Vagina (tissue), 2 donors: ENCODE results near the gene SMG9.

Experiments used
- POLR2A ChIP-seq, 2 donors: fragments of 450-650 bp; IDR thresholded peaks; one replicate each; pipeline ENCODE4 v1.6.1; 2017; ENCODE audit warnings: antibody characterized with exemption in 2 of 2, mild to moderate bottlenecking in 2 of 2, moderate library complexity in 2 of 2
- POLR2AphosphoS5 ChIP-seq, 2 donors: sonication (generic); formaldehyde crosslinking; IDR thresholded peaks; one replicate each; pipeline ENCODE4 v1.9.0; 2017; ENCODE audit warnings: antibody characterized with exemption in 2 of 2, mild to moderate bottlenecking in 2 of 2, low read depth in 1 of 2; ENCODE audit not compliant: insufficient read depth in 1 of 2
- TF ChIP-seq, protein P1 (sequence below), 3 experiments: fragments of 450-650 bp in 2 of 3; fragments of 200-600 bp in 1 of 3; sonication (generic) in 1 of 3; IDR thresholded peaks; one replicate each; pipeline ENCODE4 v1.5.1; 2017 to 2019; ENCODE audit warnings: antibody characterized with exemption in 3 of 3, mild to moderate bottlenecking in 2 of 3, moderate library complexity in 2 of 3

DNA sequence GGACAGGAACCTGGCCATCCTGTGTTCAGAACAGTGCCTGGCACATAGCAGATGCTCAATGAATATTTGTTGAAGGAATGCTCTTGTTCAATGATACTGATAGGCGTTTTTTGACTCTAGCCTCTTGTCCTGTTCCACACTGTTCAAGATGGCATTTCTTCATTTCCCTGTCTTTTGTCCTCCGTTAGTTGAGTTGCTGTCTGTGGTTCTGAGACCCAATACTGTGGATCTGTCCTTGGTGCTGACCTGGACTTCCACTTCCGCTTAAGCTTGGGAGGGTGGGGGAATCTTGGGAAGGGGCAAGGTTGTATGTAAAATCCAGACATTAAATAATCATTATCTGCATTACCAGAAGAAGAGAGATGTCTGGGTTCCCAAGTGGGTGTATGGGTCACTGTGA, 34.3 kb upstream of the SMG9 start:
- TF ChIP-seq, protein P1, sequence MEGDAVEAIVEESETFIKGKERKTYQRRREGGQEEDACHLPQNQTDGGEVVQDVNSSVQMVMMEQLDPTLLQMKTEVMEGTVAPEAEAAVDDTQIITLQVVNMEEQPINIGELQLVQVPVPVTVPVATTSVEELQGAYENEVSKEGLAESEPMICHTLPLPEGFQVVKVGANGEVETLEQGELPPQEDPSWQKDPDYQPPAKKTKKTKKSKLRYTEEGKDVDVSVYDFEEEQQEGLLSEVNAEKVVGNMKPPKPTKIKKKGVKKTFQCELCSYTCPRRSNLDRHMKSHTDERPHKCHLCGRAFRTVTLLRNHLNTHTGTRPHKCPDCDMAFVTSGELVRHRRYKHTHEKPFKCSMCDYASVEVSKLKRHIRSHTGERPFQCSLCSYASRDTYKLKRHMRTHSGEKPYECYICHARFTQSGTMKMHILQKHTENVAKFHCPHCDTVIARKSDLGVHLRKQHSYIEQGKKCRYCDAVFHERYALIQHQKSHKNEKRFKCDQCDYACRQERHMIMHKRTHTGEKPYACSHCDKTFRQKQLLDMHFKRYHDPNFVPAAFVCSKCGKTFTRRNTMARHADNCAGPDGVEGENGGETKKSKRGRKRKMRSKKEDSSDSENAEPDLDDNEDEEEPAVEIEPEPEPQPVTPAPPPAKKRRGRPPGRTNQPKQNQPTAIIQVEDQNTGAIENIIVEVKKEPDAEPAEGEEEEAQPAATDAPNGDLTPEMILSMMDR (IDR thresholded peaks at IDR 0.05), result no peak
- no peak for TF ChIP-seq POLR2A (IDR thresholded peaks at IDR 0.05)
- TF ChIP-seq POLR2AphosphoS5 (IDR thresholded peaks at IDR 0.05; ENCODE audit: insufficient read depth in 1 of 2, low read depth in 1 of 2), result no peak
